Upper lobe of left lung (tissue), 6 donors: ENCODE measurements around the gene STARD5. TPM values are rescaled to one million over a fixed set of nuclear protein-coding genes. Genes with fewer than 3 reads are reported as not detected.

Experiments
- ATAC-seq, 2 donors: fragments of 200-7000 bp; cut with Tn5 transposase; one replicate each; pipeline ENCODE4 v1.9.1; 2022; ENCODE audit warnings: mild to moderate bottlenecking in 2 of 2, moderate library complexity in 2 of 2; ENCODE audit not compliant: low FRiP score in 2 of 2
- DNase-seq, 2 donors: peaks; one replicate each; pipeline ENCODE4 v3.0.0-alpha.2; 2019 to 2020
- H3K27ac ChIP-seq, 4 donors: fragments of 200-600 bp; sonication (generic); one replicate each; pipeline ENCODE4 v1.5.1; 2016 to 2019
- H3K27me3 ChIP-seq, 4 donors: fragments of 200-600 bp; sonication (generic); one replicate each; pipeline ENCODE4 v1.5.1; 2017 to 2019
- H3K36me3 ChIP-seq, 4 donors: fragments of 200-600 bp; sonication (generic); one replicate each; pipeline ENCODE4 v1.5.1; 2016 to 2019
- H3K4me1 ChIP-seq, 4 donors: fragments of 200-600 bp; sonication (generic); one replicate each; pipeline ENCODE4 v1.5.1; 2018 to 2019
- H3K4me3 ChIP-seq, 4 donors: fragments of 200-600 bp; sonication (generic); one replicate each; pipeline ENCODE4 v1.5.1; 2017 to 2019; ENCODE audit warnings: mild to moderate bottlenecking in 2 of 4, moderate library complexity in 1 of 4
- H3K9me3 ChIP-seq, 4 donors: fragments of 200-600 bp; sonication (generic); one replicate each; pipeline ENCODE4 v1.5.1; 2018 to 2019
- CTCF ChIP-seq, 6 experiments: fragments of 450-650 bp in 4 of 6; fragments of 200-600 bp in 2 of 6; sonication (generic) in 2 of 6; IDR thresholded peaks; one replicate each; pipeline ENCODE4 v1.5.1; 2016 to 2019; ENCODE audit warnings: antibody characterized with exemption in 6 of 6
- EP300 ChIP-seq, 4 donors: sonication (generic); formaldehyde crosslinking; IDR thresholded peaks; one replicate each; pipeline ENCODE4 v1.5.1; 2017; ENCODE audit warnings: antibody characterized with exemption in 4 of 4, control low read depth in 2 of 4
- POLR2A ChIP-seq, 4 donors: fragments of 450-650 bp; IDR thresholded peaks; one replicate each; pipeline ENCODE4 v1.5.1; 2016 to 2017; ENCODE audit warnings: antibody characterized with exemption in 4 of 4, mild to moderate bottlenecking in 2 of 4
- POLR2AphosphoS5 ChIP-seq, 2 donors: sonication (generic); formaldehyde crosslinking; IDR thresholded peaks; one replicate each; pipeline ENCODE4 v1.5.1; 2017; ENCODE audit warnings: antibody characterized with exemption in 2 of 2
- WGBS, 2 donors: methylation state at CpG; one replicate each; pipeline ENCODE4 v1.1.5; 2017 to 2018; 5-methylcytosine and 5-hydroxymethylcytosine counted together
- total RNA-seq, 6 donors: library from RNA; depleted of rRNA in 4 of 6; stranded (reverse); fragments of >200 nt in 4 of 6; gene quantifications; one replicate each; pipeline versions ENCODE4 v1.1.0 to v1.2.1, GENCODE V29; 2016 to 2021
- donor health status: DM: no; HTN: no; CAD: no; lungs with moderate emphysema.
- donor health status: DM: no; HTN: yes; CAD: no; lungs with severe emphysema.

The STARD5 gene, protein sequence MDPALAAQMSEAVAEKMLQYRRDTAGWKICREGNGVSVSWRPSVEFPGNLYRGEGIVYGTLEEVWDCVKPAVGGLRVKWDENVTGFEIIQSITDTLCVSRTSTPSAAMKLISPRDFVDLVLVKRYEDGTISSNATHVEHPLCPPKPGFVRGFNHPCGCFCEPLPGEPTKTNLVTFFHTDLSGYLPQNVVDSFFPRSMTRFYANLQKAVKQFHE
- total RNA-seq, result 1 to 10 TPM; 3.0 to 8.3 (median 5.6) TPM

DNA sequence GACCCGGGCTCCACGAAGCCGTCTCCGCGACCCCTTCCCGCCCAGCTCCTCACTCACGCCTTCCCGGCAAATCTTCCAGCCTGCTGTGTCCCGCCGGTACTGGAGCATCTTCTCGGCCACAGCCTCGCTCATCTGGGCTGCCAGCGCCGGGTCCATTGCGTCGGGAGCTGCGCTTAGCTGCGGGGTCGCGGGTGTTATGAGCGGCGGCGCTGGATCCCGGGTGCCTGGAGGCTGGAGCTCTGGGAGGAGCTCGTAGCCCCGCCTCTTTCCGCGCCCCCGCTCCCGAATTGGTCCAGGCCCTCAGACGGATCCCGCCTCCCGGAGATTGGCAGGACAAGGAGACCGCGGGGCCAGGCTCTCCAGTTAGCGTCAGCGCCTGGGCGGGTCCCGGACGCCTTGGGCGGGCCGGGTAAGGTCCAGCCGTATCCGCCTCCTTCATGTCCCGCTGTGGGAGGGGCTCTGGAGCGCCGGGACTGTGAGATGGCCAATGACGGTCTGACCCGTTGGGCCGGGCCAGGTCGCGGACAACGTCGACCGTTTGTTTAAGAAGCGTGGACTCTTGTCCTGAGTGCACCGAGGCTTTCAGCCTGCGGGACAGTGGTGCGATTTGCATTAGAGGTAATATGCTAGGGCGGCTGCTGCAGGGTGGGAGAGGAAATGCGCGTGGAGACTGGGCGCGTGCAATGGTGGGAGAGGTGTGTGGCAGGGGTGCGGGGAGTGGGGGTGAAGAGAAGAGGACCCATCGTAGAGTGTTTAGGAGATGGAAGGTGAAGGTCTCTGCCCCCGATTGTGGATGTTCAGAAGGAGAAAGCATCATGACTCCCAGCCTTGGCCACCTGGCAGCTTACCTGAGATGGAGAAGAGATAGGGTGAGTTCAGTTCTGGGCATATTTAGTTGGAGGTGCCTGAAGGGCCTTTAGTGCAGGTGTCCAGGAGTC lies at the start of gene STARD5:
Gene STARD5 (minus strand): TSS at position 198 of the 938 bp plus-strand sequence. CDS start 42 bp downstream, at position 156.
- H3K36me3 ChIP-seq, result peaks cover 0 to 14% (median 2%) of the 10 kb centered on the region in 4 donors
- H3K9me3 ChIP-seq, result no peaks in the 10 kb centered on the region
- peak; percentile 99 to 100 for DNase-seq
- 1% methylated on average over 26 to 33 of the region's 67 CpGs for WGBS, 2 donors
- ATAC-seq, result peak; percentile 100
- peak within 1 kb of the TSS; percentile 46 to 88 (median 73) for H3K4me3 ChIP-seq
- H3K4me1 ChIP-seq, result peaks cover 12 to 24% (median 17%) of the 10 kb centered on the region in 4 donors
- TF ChIP-seq POLR2AphosphoS5 (IDR thresholded peaks at IDR 0.05) (peak; percentile 61 to 84), EP300 (IDR thresholded peaks at IDR 0.05) (no peak), POLR2A (IDR thresholded peaks at IDR 0.05) (peak in 3 of 4 donors; percentile 57 to 87 (median 77)), CTCF (IDR thresholded peaks at IDR 0.05) (no peak)
- peak within 1 kb of the TSS; percentile 49 to 85 (median 76) for H3K27ac ChIP-seq
- no peaks in the 10 kb centered on the region for H3K27me3 ChIP-seq

- DNase-seq (no peak), ATAC-seq (no peak)
- H3K36me3 ChIP-seq, result no peaks in the 10 kb centered on the region
- 66 to 73% methylated on average over 5 of the region's 5 CpGs for WGBS, 2 donors
- H3K9me3 ChIP-seq, result no peaks in the 10 kb centered on the region
- H3K4me3 ChIP-seq, result no peak overlapping the region
- H3K27ac ChIP-seq, result no peak overlapping the region
- no peaks in the 10 kb centered on the region for H3K4me1 ChIP-seq
- no peak for TF ChIP-seq POLR2AphosphoS5 (IDR thresholded peaks at IDR 0.05)
- TF ChIP-seq CTCF (IDR thresholded peaks at IDR 0.05), result no peak
- TF ChIP-seq POLR2A (IDR thresholded peaks at IDR 0.05), result no peak
- TF ChIP-seq EP300 (IDR thresholded peaks at IDR 0.05), result no peak
- no peaks in the 10 kb centered on the region for H3K27me3 ChIP-seq
Observed at GRCh38 chr15:81373176-81373575, 49.2 kb upstream of the STARD5 start.

GRCh38 chr15:81372575-81372974 lies 48.6 kb upstream of the STARD5 start:
- WGBS, 2 donors, result 62 to 83% methylated on average over 3 of the region's 3 CpGs
- DNase-seq (no peak), ATAC-seq (no peak)
- H3K4me1 ChIP-seq, result no peaks in the 10 kb centered on the region
- TF ChIP-seq POLR2AphosphoS5 (IDR thresholded peaks at IDR 0.05), result no peak
- TF ChIP-seq EP300 (IDR thresholded peaks at IDR 0.05), result no peak
- no peak for TF ChIP-seq CTCF (IDR thresholded peaks at IDR 0.05)
- no peak for TF ChIP-seq POLR2A (IDR thresholded peaks at IDR 0.05)
- no peak overlapping the region for H3K4me3 ChIP-seq
- H3K9me3 ChIP-seq, result no peaks in the 10 kb centered on the region
- no peaks in the 10 kb centered on the region for H3K27me3 ChIP-seq
- no peaks in the 10 kb centered on the region for H3K36me3 ChIP-seq
- H3K27ac ChIP-seq, result no peak overlapping the region

- H3K4me1 ChIP-seq, result no peaks in the 10 kb centered on the region
- no peaks in the 10 kb centered on the region for H3K36me3 ChIP-seq
- H3K27me3 ChIP-seq, result no peaks in the 10 kb centered on the region
- H3K4me3 ChIP-seq, result no peak overlapping the region
- no peak for TF ChIP-seq POLR2A (IDR thresholded peaks at IDR 0.05)
- no peak for TF ChIP-seq POLR2AphosphoS5 (IDR thresholded peaks at IDR 0.05)
- TF ChIP-seq CTCF (IDR thresholded peaks at IDR 0.05), result no peak
- TF ChIP-seq EP300 (IDR thresholded peaks at IDR 0.05), result no peak
- peak in 1 of 2 donors; percentile 55 for ATAC-seq
- 83 to 90% methylated on average over 5 of the region's 5 CpGs for WGBS, 2 donors
- DNase-seq, result no peak
- H3K9me3 ChIP-seq, result no peaks in the 10 kb centered on the region
- no peak overlapping the region for H3K27ac ChIP-seq
Observed at GRCh38 chr15:81363718-81364500, 40.0 kb upstream of the STARD5 start.
